Central memory CD8-positive, alpha-beta T cell (primary cell): ENCODE results near the gene DOCK2.

Experiments
- ATAC-seq: fragments of 150-1000 bp; cut with Tn5 transposase; replicated peaks from 2 replicates; pipeline ENCODE4 v1.10.0; 2022; ENCODE audit warnings: mild to moderate bottlenecking, moderate FRiP score, moderate number of reproducible peaks; ENCODE audit not compliant: poor library complexity, severe bottlenecking; ENCODE audit errors: extremely low read depth
- DNase-seq, 2 donors: peaks; one replicate each; pipeline ENCODE4 v3.0.0; 2021; ENCODE audit warnings: low spot score in 2 of 2
- H3K27ac Mint-ChIP-seq: one replicate; pipeline ENCODE4 v1.8.0; 2022; ENCODE audit warnings: low read depth, mild to moderate bottlenecking, moderate library complexity, mixed read lengths
- H3K27me3 Mint-ChIP-seq: one replicate; pipeline ENCODE4 v1.8.0; 2022; ENCODE audit warnings: mixed read lengths
- H3K36me3 Mint-ChIP-seq: one replicate; pipeline ENCODE4 v1.8.0; 2022; ENCODE audit warnings: mild to moderate bottlenecking, moderate library complexity, mixed read lengths; ENCODE audit not compliant: insufficient read depth
- H3K4me1 Mint-ChIP-seq: one replicate; pipeline ENCODE4 v1.8.0; 2022; ENCODE audit warnings: mixed read lengths
- H3K4me3 Mint-ChIP-seq: one replicate; pipeline ENCODE4 v1.8.0; 2022; ENCODE audit warnings: mild to moderate bottlenecking, moderate library complexity, mixed read lengths
- H3K9me3 Mint-ChIP-seq: one replicate; pipeline ENCODE4 v1.8.0; 2022; ENCODE audit warnings: mixed read lengths

Gene DOCK2

DNA sequence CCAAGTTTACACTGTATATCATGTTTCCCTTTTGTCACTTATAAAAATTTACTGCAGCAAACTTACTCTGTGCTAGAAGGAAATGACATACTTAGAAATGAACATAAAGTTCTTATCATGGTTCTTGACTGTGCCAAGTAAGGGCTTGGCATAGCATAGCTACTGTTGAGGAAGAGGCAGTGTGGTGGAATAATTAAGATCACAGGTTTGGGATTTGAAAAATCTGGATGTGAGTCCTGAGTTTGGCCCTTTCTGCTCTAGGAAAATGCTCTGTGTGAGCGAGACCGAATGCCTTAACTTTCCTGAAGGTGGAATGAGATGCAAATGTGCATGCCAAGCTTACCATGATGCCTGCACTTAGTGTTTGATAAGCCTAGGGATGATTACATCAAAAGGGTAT is 243.7 kb downstream of the DOCK2 start:
- Mint-ChIP-seq H3K4me1 (peaks cover 57% of the 10 kb centered on the region), H3K9me3 (no peaks in the 10 kb centered on the region), H3K36me3 (peaks cover 8% of the 10 kb centered on the region), H3K4me3 (no peak overlapping the region), H3K27me3 (no peaks in the 10 kb centered on the region), H3K27ac (no peak overlapping the region)
- ATAC-seq (no peak), DNase-seq (no peak)

DNA sequence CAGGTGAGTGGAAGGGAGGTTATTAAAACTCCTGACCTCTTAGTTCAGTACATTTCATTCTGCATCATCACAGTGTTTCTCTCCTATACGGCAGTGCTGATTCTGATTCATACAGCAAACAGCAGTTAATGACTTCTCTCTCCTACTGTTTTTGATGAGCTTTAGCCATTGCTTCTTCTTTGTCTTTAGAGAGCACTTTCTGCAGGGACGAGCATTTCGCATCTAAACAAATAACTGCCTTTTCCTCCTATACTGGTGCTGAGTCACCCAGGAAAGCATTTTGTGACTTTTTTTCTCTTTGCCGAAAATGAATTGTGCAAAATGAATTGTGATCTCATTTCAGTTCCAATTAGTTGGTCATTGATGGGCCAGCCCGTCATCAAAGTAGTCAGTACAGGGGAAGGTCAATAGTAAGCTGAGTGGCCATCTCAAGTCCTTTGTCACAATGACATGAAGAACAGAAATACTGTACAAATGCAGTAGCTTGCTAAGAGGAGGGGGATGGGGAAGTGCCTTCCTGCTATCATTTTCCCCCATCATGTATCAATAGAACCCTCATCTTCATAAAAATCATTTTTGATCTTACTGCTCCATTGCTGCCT is 244.7 kb downstream of the DOCK2 start:
- no peak for DNase-seq
- H3K27me3 Mint-ChIP-seq = no peaks in the 10 kb centered on the region
- peaks cover 49% of the 10 kb centered on the region for H3K4me1 Mint-ChIP-seq
- peaks cover 5% of the 10 kb centered on the region for H3K36me3 Mint-ChIP-seq
- H3K9me3 Mint-ChIP-seq = no peaks in the 10 kb centered on the region
- H3K27ac Mint-ChIP-seq = no peak overlapping the region
- H3K4me3 Mint-ChIP-seq = no peak overlapping the region
- ATAC-seq = no peak

DNA sequence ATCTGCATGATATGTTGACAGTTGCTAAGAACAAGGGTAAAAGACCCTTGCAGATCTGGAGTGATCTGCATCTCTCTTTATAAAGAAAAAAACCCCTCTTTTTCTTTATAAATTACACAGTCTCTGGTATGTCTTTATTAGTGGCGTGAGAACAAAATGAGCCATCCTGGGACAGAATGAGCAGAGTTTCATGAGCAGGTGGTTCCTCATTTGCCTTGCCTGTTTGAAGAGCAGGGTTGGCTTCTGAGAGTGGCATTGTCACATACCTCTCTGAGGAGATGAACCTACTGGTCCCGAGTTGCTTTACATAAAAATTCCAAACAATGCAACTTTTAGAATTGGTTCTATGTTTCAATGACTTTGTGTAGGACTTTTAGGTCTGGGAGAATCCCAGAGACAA is 249.0 kb downstream of the DOCK2 start:
- DNase-seq = no peak
- Mint-ChIP-seq H3K4me3 (no peak overlapping the region), H3K36me3 (peaks cover 2% of the 10 kb centered on the region), H3K27ac (no peak overlapping the region), H3K9me3 (no peaks in the 10 kb centered on the region), H3K27me3 (no peaks in the 10 kb centered on the region), H3K4me1 (peaks cover 41% of the 10 kb centered on the region)
- no peak for ATAC-seq

DNA sequence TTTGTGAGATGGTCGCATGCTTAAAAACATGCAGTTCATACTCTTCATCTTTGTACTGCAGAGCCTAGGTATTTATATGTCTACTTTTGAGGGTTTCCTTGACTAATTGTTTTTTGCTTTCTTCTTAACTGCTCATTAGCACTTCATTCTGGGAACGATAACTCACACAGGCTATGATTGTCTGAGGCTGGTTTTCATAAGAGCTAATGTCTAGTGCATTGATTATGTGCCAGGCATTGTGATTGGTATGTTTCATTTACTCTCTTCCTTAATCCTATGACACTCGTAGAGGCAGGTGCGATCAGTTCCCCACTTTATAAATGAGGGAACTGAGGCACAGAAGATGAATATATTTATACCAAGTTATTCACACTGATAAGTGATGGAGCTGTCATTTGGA is 249.6 kb downstream of the DOCK2 start:
- H3K4me3 Mint-ChIP-seq = no peak overlapping the region
- no peak for DNase-seq
- H3K4me1 Mint-ChIP-seq = peaks cover 44% of the 10 kb centered on the region
- no peak overlapping the region for H3K27ac Mint-ChIP-seq
- no peak for ATAC-seq
- no peaks in the 10 kb centered on the region for H3K27me3 Mint-ChIP-seq
- peaks cover 2% of the 10 kb centered on the region for H3K36me3 Mint-ChIP-seq
- no peaks in the 10 kb centered on the region for H3K9me3 Mint-ChIP-seq

DNA sequence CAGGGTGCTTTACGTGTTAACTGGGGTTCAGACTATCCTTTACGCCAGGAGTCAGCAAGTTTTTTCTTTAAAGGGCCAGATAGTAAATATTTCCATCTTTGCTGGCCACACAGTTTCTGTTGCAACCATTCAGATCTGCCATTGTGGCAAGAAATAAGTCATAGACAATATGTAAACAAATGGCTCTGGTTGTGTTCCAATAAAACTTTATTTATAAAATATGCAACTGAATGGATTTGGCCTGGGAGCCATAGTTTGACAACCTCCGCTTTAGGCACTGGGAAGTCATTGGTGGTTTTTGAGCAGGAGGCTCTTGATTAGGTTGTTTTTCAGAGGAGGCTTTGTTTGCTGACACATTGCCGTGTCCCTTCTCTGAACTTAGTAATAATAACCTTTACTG is 252.5 kb downstream of the DOCK2 start:
- Mint-ChIP-seq H3K27ac (no peak overlapping the region), H3K9me3 (no peaks in the 10 kb centered on the region), H3K36me3 (peaks cover 6% of the 10 kb centered on the region), H3K4me3 (no peak overlapping the region), H3K4me1 (peaks cover 43% of the 10 kb centered on the region), H3K27me3 (no peaks in the 10 kb centered on the region)
- ATAC-seq = no peak
- DNase-seq = no peak

DNA sequence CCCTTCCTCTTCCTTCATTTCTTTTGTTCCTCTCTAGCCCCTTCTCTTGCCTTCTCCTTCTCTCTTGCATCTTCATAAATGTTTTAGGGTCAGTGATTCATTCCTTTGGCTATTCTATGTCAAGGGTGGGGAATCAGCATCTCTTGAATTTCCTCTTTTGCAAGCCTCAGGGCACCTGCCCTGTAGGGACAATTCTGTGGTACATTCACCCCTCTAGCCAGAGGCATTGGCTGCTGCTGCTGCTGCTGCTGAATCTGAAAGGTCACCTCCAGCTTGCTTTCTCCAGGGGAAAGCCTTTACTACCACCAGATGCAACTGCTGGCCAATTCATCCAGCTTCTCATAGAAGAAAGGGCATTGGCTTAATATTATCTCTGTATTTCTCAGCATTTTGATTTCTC is 255.9 kb downstream of the DOCK2 start:
- DNase-seq (no peak), ATAC-seq (no peak)
- H3K4me1 Mint-ChIP-seq = peaks cover 43% of the 10 kb centered on the region
- H3K27me3 Mint-ChIP-seq = no peaks in the 10 kb centered on the region
- no peaks in the 10 kb centered on the region for H3K9me3 Mint-ChIP-seq
- H3K4me3 Mint-ChIP-seq = no peak overlapping the region
- H3K36me3 Mint-ChIP-seq = peaks cover 16% of the 10 kb centered on the region
- peak overlapping the region; percentile 1 for H3K27ac Mint-ChIP-seq

DNA sequence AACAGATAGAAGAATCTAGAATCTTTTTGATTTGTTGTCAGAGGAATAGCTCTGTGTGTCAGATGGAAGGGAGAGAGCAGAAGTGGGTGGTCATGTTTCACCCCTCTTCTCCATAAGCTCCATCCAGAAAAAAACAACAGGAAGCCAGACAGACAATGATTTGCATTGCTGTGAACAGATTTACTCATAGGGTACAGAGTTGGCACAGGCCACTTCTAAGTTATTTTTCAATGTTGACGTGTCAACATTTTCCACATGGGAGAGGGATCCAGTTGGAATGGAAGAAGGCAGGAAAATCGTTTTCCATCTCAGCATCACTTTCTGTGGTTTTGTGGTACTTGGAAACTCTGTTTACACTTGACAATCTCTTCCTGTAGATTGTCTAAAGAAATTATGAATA is 256.5 kb downstream of the DOCK2 start:
- peaks cover 14% of the 10 kb centered on the region for H3K36me3 Mint-ChIP-seq

DNA sequence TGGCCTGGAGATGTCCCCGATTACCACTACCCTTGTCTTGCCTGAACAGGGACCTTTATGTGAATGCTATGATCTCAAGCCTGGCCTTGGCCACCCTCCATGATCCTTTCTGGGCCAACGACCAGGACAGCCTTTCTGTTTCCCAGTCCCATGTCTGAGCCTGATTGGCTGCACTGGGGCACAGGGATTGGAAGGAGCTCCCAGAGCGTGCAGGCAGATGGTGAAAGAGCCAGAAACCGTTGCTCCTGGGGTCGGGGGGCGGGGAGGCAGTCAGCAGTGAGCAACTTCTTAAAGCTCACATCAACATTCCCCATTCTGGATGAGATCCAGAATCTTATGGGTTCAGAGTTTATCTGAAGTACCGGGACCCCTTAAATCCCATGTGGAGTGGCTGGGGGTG is 258.9 kb downstream of the DOCK2 start:
- DNase-seq (no peak), ATAC-seq (no peak)
- Mint-ChIP-seq H3K27me3 (no peaks in the 10 kb centered on the region), H3K36me3 (peaks cover 16% of the 10 kb centered on the region), H3K4me1 (peaks cover 47% of the 10 kb centered on the region), H3K4me3 (no peak overlapping the region), H3K9me3 (no peaks in the 10 kb centered on the region), H3K27ac (no peak overlapping the region)

More for the DNA sequence above, 256.5 kb downstream of the DOCK2 start:
- Mint-ChIP-seq H3K4me1 (peaks cover 43% of the 10 kb centered on the region), H3K9me3 (no peaks in the 10 kb centered on the region), H3K4me3 (no peak overlapping the region), H3K27ac (no peak overlapping the region), H3K27me3 (no peaks in the 10 kb centered on the region)
- ATAC-seq = no peak
- DNase-seq = no peak

DNA sequence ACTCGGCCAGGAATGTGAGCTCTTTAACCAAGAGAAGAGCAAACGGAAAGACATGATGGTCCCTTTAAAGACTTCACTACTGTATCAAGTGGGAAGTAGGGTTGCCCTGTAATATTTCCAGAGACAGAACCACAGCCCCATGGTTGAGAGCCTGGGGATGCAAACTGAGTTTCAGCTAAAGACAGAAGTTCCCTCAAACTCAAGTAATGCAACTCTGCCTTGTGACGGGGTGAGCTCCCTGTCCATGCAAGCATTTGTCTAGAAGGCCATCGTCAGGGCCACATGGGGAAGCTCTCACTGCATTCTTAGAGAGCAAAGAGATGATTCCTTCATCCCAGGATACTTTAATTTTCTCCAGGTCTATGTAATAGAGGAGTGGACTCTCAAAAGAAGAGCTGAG is 260.4 kb downstream of the DOCK2 start:
- no peak overlapping the region for H3K27ac Mint-ChIP-seq
- no peaks in the 10 kb centered on the region for H3K27me3 Mint-ChIP-seq
- no peaks in the 10 kb centered on the region for H3K9me3 Mint-ChIP-seq
- no peak for DNase-seq
- H3K36me3 Mint-ChIP-seq = peaks cover 22% of the 10 kb centered on the region
- ATAC-seq = no peak
- H3K4me3 Mint-ChIP-seq = no peak overlapping the region
- H3K4me1 Mint-ChIP-seq = peaks cover 57% of the 10 kb centered on the region

DNA sequence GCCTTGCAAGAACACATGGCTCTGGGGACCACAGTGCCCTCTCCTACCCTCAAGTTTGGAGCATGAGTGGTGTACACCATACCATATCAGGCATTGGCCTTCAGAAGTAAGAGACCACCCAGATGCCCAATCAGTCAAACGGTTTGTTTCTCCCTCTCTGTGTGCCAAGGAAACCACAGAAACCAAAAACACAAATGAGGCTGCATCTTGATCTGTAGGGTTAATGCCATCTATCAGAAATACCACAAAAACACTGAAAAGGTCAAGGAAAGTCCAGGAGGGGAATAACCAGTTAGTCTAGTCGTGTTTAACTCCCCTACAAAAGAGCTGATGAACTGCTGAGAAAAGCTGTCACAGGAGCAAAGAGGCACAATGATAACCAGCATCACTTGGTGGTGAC is 264.8 kb downstream of the DOCK2 start:
- Mint-ChIP-seq H3K4me1 (peaks cover 59% of the 10 kb centered on the region), H3K9me3 (no peaks in the 10 kb centered on the region), H3K27me3 (no peaks in the 10 kb centered on the region), H3K4me3 (no peak overlapping the region), H3K36me3 (peaks cover 16% of the 10 kb centered on the region), H3K27ac (peak overlapping the region; percentile 29)
- ATAC-seq = no peak
- no peak for DNase-seq

DNA sequence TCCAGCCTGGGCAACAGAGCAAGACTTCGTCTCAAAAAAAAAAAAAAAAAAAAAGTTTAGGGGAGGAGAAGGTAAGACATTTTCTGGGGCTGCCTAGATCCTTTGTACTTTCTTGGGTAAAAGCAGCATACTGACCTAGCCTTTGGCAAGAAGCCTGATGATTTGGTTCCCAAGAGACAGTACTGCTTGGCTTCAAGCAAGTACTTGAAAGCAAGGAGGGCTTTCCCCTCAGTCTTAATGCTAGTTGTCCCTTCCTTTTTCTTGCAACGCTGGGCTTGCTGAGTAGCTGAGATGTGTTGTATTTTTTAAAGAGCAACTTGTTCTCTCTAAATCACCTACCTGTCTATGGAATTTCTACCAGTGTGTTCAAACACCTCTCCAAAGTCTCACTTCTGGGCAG is 267.0 kb downstream of the DOCK2 start:
- DNase-seq (no peak), ATAC-seq (no peak)
- Mint-ChIP-seq H3K4me3 (no peak overlapping the region), H3K27me3 (no peaks in the 10 kb centered on the region), H3K4me1 (peaks cover 58% of the 10 kb centered on the region), H3K9me3 (no peaks in the 10 kb centered on the region), H3K27ac (no peak overlapping the region), H3K36me3 (peaks cover 16% of the 10 kb centered on the region)

DNA sequence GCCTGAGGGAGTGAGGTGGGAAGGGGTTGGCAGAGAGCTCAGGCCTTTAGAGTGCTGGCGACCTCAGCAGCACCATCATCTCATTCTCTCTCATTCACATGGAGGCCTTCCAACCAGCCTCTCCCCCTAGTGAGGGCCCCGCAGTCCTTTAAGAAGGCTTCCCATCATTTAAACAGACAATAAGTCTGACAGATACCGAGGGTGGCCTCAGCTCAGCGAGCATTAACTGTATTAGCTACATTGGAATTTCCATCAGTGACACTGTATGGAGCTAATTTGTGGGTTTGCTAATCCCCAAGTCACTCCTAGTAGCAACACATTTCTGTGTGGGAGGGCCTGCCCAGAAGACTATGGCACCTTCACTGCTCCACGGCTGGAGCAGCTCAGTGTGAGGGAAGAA is 267.4 kb downstream of the DOCK2 start:
- no peak overlapping the region for H3K4me3 Mint-ChIP-seq
- no peak overlapping the region for H3K27ac Mint-ChIP-seq
- H3K4me1 Mint-ChIP-seq = peaks cover 54% of the 10 kb centered on the region
- H3K36me3 Mint-ChIP-seq = peaks cover 16% of the 10 kb centered on the region
- DNase-seq = no peak
- no peaks in the 10 kb centered on the region for H3K9me3 Mint-ChIP-seq
- ATAC-seq = no peak
- H3K27me3 Mint-ChIP-seq = no peaks in the 10 kb centered on the region

DNA sequence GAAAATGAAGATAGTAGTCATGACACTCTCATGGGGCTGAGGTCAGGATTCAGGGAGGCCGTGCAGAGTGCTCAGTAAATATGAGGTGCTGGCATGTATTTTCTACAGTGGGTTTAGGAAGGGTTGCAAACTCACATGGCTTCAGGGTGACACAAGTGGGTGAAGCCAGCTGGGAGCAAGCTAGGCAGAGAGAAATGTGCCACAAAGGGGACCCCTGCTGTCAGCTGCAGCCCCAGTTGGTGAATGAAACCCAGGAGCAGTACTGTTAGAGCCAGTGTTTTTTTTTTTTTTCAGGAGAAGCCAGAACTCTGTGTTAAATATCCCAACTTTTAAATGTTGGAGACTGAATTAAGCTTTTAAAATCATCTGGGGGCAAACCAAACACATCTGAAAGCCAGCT is 267.9 kb downstream of the DOCK2 start:
- Mint-ChIP-seq H3K27me3 (no peaks in the 10 kb centered on the region), H3K4me3 (no peak overlapping the region), H3K4me1 (peaks cover 54% of the 10 kb centered on the region), H3K36me3 (peaks cover 17% of the 10 kb centered on the region), H3K27ac (no peak overlapping the region), H3K9me3 (no peaks in the 10 kb centered on the region)
- ATAC-seq (no peak), DNase-seq (no peak)
